HG03108 (cell line): ENCODE measurements around the gene CYB5RL.

Experiments used
- ATAC-seq: cut with Tn5 transposase; IDR thresholded peaks from one replicate; pipeline ENCODE4 v1.9.1; 2021; ENCODE audit warnings: moderate library complexity; ENCODE audit not compliant: unreplicated experiment

The CYB5RL gene

GRCh38 chr1:54163051-54163450, 36.8 kb downstream of the CYB5RL start:
- no peak for ATAC-seq

- no peak for ATAC-seq
Measured at GRCh38 chr1:54161495-54162168, 38.2 kb downstream of the CYB5RL start.

- ATAC-seq = no peak
Measured at GRCh38 chr1:54160351-54160750, 39.5 kb downstream of the CYB5RL start.

GRCh38 chr1:54159733-54160316, 40.0 kb downstream of the CYB5RL start:
- ATAC-seq = no peak

- no peak for ATAC-seq
Measured at GRCh38 chr1:54158071-54158470, 41.8 kb downstream of the CYB5RL start.

- no peak for ATAC-seq
Measured at GRCh38 chr1:54157401-54157800, 42.4 kb downstream of the CYB5RL start.

- no peak for ATAC-seq
Measured at GRCh38 chr1:54156986-54157385, 42.8 kb downstream of the CYB5RL start.

- no peak for ATAC-seq
Measured at GRCh38 chr1:54156201-54156600, 43.6 kb downstream of the CYB5RL start.

GRCh38 chr1:54153535-54154439, 46.0 kb downstream of the CYB5RL start:
- ATAC-seq = no peak

GRCh38 chr1:54152696-54153095, 47.1 kb downstream of the CYB5RL start, which contains the start of gene CDCP2:
TSS of gene CDCP2 (minus strand) at chr1:54153000. CDS start at chr1:54152922, 78 bp downstream.
- ATAC-seq = no peak

GRCh38 chr1:54151013-54151412, 48.8 kb downstream of the CYB5RL start:
- no peak for ATAC-seq
